ENCODE data around the gene GADD45G. TPM values are rescaled to one million over a fixed set of nuclear protein-coding genes. Genes with fewer than 3 reads are reported as not detected.

Gene GADD45G
- total RNA-seq, 1 experiment from 2014 or later = 7.7 TPM

- Histone ChIP-seq H3K27me3 (ENCODE audit: insufficient read depth, low read length) (no peaks in the 10 kb centered on the region), H2BK12ac (ENCODE audit: insufficient read length, low read depth, low read length) (no peak overlapping the region), H3K4ac (ENCODE audit: low read depth, low read length) (no peak overlapping the region), H3K27ac (ENCODE audit: insufficient read length, low read depth, low read length) (no peak overlapping the region), H2AFZ (ENCODE audit: low read length) (no peak overlapping the region), H4K20me1 (ENCODE audit: control insufficient read depth, insufficient read depth, insufficient read length) (no peaks in the 10 kb centered on the region), H3K79me2 (ENCODE audit: insufficient read depth, low read length) (no peaks in the 10 kb centered on the region), H3K14ac (ENCODE audit: insufficient read depth, low read length) (no peak overlapping the region), H2BK20ac (ENCODE audit: low read depth, low read length, poor library complexity, severe bottlenecking) (no peak overlapping the region), H3K4me2 (ENCODE audit: insufficient read depth, insufficient read length, low read length) (no peak overlapping the region), H3K79me1 (ENCODE audit: insufficient read depth, low read depth, low read length, poor library complexity, severe bottlenecking) (no peaks in the 10 kb centered on the region), H3K23me2 (ENCODE audit: insufficient read length, low read depth, low read length, poor library complexity, severe bottlenecking) (no peaks in the 10 kb centered on the region), H3K4me1 (ENCODE audit: insufficient read depth, low read length) (no peaks in the 10 kb centered on the region), H2BK5ac (ENCODE audit: insufficient read length, low read length) (no peak overlapping the region), H2AK5ac (ENCODE audit: insufficient read length, low read length) (no peak overlapping the region), H4K8ac (replicated peaks; ENCODE audit: insufficient read length, low read depth, low read length) (no peak overlapping the region), H3K9ac (ENCODE audit: extremely low read depth, insufficient read length, low read length) (no peak overlapping the region), H3T11ph (ENCODE audit: low read length) (no peak overlapping the region), H2BK120ac (ENCODE audit: low read depth, low read length, poor library complexity, severe bottlenecking) (no peak overlapping the region), H3K23ac (ENCODE audit: insufficient read length, low read depth, low read length) (no peak overlapping the region), H3K9me3 (ENCODE audit: control insufficient read depth, low read depth, low read length) (no peaks in the 10 kb centered on the region), H3K56ac (ENCODE audit: insufficient read length, low read depth, low read length) (no peak overlapping the region), H3K18ac (ENCODE audit: insufficient read length, low read depth, low read length) (no peak overlapping the region), H4K5ac (ENCODE audit: insufficient read length, low read depth, low read length) (no peak overlapping the region), H2BK15ac (ENCODE audit: low read depth, low read length) (no peak overlapping the region), H4K91ac (ENCODE audit: insufficient read length, low read depth, low read length) (no peak overlapping the region)
- H3K4me1 Mint-ChIP-seq = peaks cover 21 to 27% of the 10 kb centered on the region in 2 experiments
- no peaks in the 10 kb centered on the region for H3K36me3 Mint-ChIP-seq (ENCODE audit: insufficient read depth in 1 of 3, low read depth in 3 of 3)
- H3K27me3 Mint-ChIP-seq (ENCODE audit: low read depth) = peaks cover 2% of the 10 kb centered on the region
- H3K9me3 Mint-ChIP-seq = no peaks in the 10 kb centered on the region
- no CpG with 5 or more reads among the region's 9 CpGs for WGBS (ENCODE audit: extremely low coverage, insufficient read length, low lambda C conversion rate)
- DNase-seq = no peak
- TF ChIP-seq CTCF (conservative IDR thresholded peaks at IDR 0.05) = no peak
- H3K27ac Mint-ChIP-seq = no peak overlapping the region
- H3K4me3 Mint-ChIP-seq = no peak overlapping the region
These were observed 29.1 kb downstream of the GADD45G start for GRCh38 chr9:89633920-89634319.
